Measurements from ENCODE around the gene BCL2L13.

The BCL2L13 gene

GRCh38 chr22:17601031-17601430 lies 37.5 kb upstream of the BCL2L13 start:
- DNase-seq: no peak
- Histone ChIP-seq H3K9ac (ENCODE audit: low read length) (peak overlapping the region; percentile 38), H2AK5ac (ENCODE audit: low read length, severe bottlenecking) (no peak overlapping the region), H3K9me3 (ENCODE audit: control insufficient read depth, low read length) (no peaks in the 10 kb centered on the region), H2AFZ (ENCODE audit: low read depth, low read length) (no peak overlapping the region), H2BK15ac (ENCODE audit: low read depth, poor library complexity, severe bottlenecking) (no peak overlapping the region), H2BK12ac (ENCODE audit: low read length in 2 of 2) (no peak overlapping the region), H3K4me2 (ENCODE audit: low read length, poor library complexity, severe bottlenecking) (no peak overlapping the region), H3K14ac (ENCODE audit: low read length in 2 of 2) (no peak overlapping the region), H3K27me3 (ENCODE audit: control insufficient read depth in 1 of 2, insufficient read depth in 1 of 2, low read length in 2 of 2) (no peaks in the 10 kb centered on the region), H2BK120ac (ENCODE audit: low read depth, low read length) (no peak overlapping the region), H4K91ac (ENCODE audit: low read length) (no peak overlapping the region), H3K4me1 (ENCODE audit: control insufficient read depth, insufficient read depth, low read depth, low read length) (no peaks in the 10 kb centered on the region), H3K79me1 (replicated peaks; ENCODE audit: low read length, poor library complexity, severe bottlenecking) (peaks cover 35% of the 10 kb centered on the region), H3K27ac (ENCODE audit: low read length, poor library complexity, severe bottlenecking) (no peak overlapping the region), H3K4ac (ENCODE audit: low read depth in 1 of 2, low read length in 2 of 2) (no peak overlapping the region), H3K23ac (ENCODE audit: low read length in 2 of 2) (no peak overlapping the region), H2BK5ac (ENCODE audit: low read depth, low read length, poor library complexity, severe bottlenecking) (no peak overlapping the region), H3K4me3 (ENCODE audit: insufficient read depth in 1 of 2, low read depth in 1 of 2, low read length in 2 of 2) (no peak overlapping the region), H3K36me3 (ENCODE audit: control insufficient read depth in 1 of 2, insufficient read depth in 2 of 2, low read depth in 1 of 2, low read length in 2 of 2) (peaks cover 39 to 68% of the 10 kb centered on the region in 2 experiments), H4K8ac (ENCODE audit: low read length) (no peak overlapping the region), H3K18ac (ENCODE audit: low read depth in 1 of 2, low read length in 2 of 2) (no peak overlapping the region)
- 92% methylated on average over 3 of the region's 3 CpGs for WGBS

- Histone ChIP-seq H3K4me2 (ENCODE audit: low read length, poor library complexity, severe bottlenecking) (no peak overlapping the region), H4K91ac (ENCODE audit: low read length) (no peak overlapping the region), H3K27me3 (ENCODE audit: control insufficient read depth in 1 of 2, insufficient read depth in 1 of 2, low read length in 2 of 2) (no peaks in the 10 kb centered on the region), H3K14ac (ENCODE audit: low read length in 2 of 2) (no peak overlapping the region), H3K18ac (ENCODE audit: low read depth in 1 of 2, low read length in 2 of 2) (no peak overlapping the region), H2AK5ac (ENCODE audit: low read length, severe bottlenecking) (no peak overlapping the region), H2BK5ac (ENCODE audit: low read depth, low read length, poor library complexity, severe bottlenecking) (no peak overlapping the region), H3K9me3 (ENCODE audit: control insufficient read depth, low read length) (no peaks in the 10 kb centered on the region), H3K4me1 (ENCODE audit: control insufficient read depth, insufficient read depth, low read depth, low read length) (no peaks in the 10 kb centered on the region), H3K36me3 (ENCODE audit: control insufficient read depth in 1 of 2, insufficient read depth in 2 of 2, low read depth in 1 of 2, low read length in 2 of 2) (peaks cover 20 to 69% of the 10 kb centered on the region in 2 experiments), H2AFZ (ENCODE audit: low read depth, low read length) (no peak overlapping the region), H4K8ac (ENCODE audit: low read length) (no peak overlapping the region), H3K4ac (ENCODE audit: low read depth in 1 of 2, low read length in 2 of 2) (no peak overlapping the region), H3K27ac (ENCODE audit: low read length, poor library complexity, severe bottlenecking) (no peak overlapping the region), H2BK15ac (ENCODE audit: low read depth, poor library complexity, severe bottlenecking) (no peak overlapping the region), H2BK120ac (ENCODE audit: low read depth, low read length) (no peak overlapping the region), H3K79me1 (replicated peaks; ENCODE audit: low read length, poor library complexity, severe bottlenecking) (peaks cover 37% of the 10 kb centered on the region), H2BK12ac (ENCODE audit: low read length in 2 of 2) (no peak overlapping the region), H3K9ac (ENCODE audit: low read length) (no peak overlapping the region), H3K4me3 (ENCODE audit: insufficient read depth in 1 of 2, low read depth in 1 of 2, low read length in 2 of 2) (no peak overlapping the region), H3K23ac (ENCODE audit: low read length in 2 of 2) (no peak overlapping the region)
- WGBS: 96% methylated on average over 4 of the region's 4 CpGs
- DNase-seq: no peak
These were observed 34.9 kb upstream of the BCL2L13 start for GRCh38 chr22:17603668-17604067.

DNA sequence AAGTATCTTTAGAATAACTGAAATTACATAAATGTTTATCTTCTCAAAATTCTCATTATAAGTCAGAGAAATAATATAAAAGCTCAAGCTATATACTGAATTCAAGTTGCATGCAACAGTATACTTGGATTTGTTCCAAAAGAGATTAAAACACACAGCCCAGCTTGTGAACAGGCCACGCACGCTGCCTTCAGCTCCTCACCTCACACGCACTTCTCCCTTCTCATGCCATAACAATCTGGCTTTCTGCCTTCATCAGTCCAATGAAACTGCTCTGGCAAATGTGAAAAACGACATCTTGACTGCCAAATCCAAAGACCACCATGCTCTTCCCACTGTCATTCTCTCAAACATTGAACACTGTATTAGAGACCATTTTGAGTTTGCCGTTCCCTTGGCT lies 32.1 kb upstream of the BCL2L13 start:
- no peak overlapping the region for H3K4me2 ChIP-seq (ENCODE audit: low read length, poor library complexity, severe bottlenecking)
- H3K23ac ChIP-seq (ENCODE audit: low read length in 2 of 2): no peak overlapping the region
- no peak overlapping the region for H2AK5ac ChIP-seq (ENCODE audit: low read length, severe bottlenecking)
- 95% methylated on average over 5 of the region's 5 CpGs for WGBS
- H2AFZ ChIP-seq (ENCODE audit: low read depth, low read length): no peak overlapping the region
- no peaks in the 10 kb centered on the region for H3K9me3 ChIP-seq (ENCODE audit: control insufficient read depth, low read length)
- H3K36me3 ChIP-seq (ENCODE audit: control insufficient read depth in 1 of 2, insufficient read depth in 2 of 2, low read depth in 1 of 2, low read length in 2 of 2): peaks cover 20 to 66% of the 10 kb centered on the region in 2 experiments
- H3K9ac ChIP-seq (ENCODE audit: low read length): no peak overlapping the region
- H3K79me1 ChIP-seq (replicated peaks; ENCODE audit: low read length, poor library complexity, severe bottlenecking): peaks cover 26% of the 10 kb centered on the region
- H2BK120ac ChIP-seq (ENCODE audit: low read depth, low read length): no peak overlapping the region
- no peak overlapping the region for H3K4me3 ChIP-seq (ENCODE audit: insufficient read depth in 1 of 2, low read depth in 1 of 2, low read length in 2 of 2)
- no peak overlapping the region for H2BK5ac ChIP-seq (ENCODE audit: low read depth, low read length, poor library complexity, severe bottlenecking)
- H3K27ac ChIP-seq (ENCODE audit: low read length, poor library complexity, severe bottlenecking): no peak overlapping the region
- H4K91ac ChIP-seq (ENCODE audit: low read length): no peak overlapping the region
- no peak overlapping the region for H3K4ac ChIP-seq (ENCODE audit: low read depth in 1 of 2, low read length in 2 of 2)
- no peaks in the 10 kb centered on the region for H3K4me1 ChIP-seq (ENCODE audit: control insufficient read depth, insufficient read depth, low read depth, low read length)
- H3K14ac ChIP-seq (ENCODE audit: low read length in 2 of 2): no peak overlapping the region
- H3K27me3 ChIP-seq (ENCODE audit: control insufficient read depth in 1 of 2, insufficient read depth in 1 of 2, low read length in 2 of 2): no peaks in the 10 kb centered on the region
- no peak overlapping the region for H4K8ac ChIP-seq (ENCODE audit: low read length)
- no peak overlapping the region for H2BK12ac ChIP-seq (ENCODE audit: low read length in 2 of 2)
- DNase-seq: no peak
- H3K18ac ChIP-seq (ENCODE audit: low read depth in 1 of 2, low read length in 2 of 2): no peak overlapping the region
- no peak overlapping the region for H2BK15ac ChIP-seq (ENCODE audit: low read depth, poor library complexity, severe bottlenecking)

DNA sequence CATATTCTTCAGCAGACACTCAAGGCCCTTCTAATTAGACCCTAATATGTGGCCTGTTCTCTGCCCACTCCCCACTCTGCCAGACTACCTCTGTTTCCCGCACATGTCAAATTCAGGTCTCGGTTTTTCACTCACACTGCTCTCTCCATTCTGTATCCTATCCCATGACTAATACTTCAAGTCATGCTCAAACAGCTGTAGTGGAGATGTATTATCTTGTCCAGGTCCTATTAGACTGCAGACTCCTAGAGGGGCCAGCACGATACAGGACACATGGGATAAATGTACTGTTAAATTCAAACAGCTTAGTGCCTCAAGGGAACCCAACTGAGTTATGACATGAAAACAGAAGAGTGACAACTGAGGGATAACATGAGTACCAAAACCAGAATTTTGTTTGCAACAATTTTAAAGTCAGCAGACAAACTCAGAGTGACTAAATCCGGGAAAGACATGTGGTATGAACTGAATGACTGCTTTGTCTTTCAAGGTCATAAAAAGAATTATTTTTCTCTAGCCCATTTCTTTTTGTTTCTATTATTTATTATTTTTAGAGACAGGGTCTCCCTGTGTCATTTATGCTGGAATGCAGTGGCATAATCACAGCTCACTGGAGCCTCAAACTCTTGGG lies 30.6 kb upstream of the BCL2L13 start:
- Histone ChIP-seq H4K8ac (ENCODE audit: low read length) (no peak overlapping the region), H4K91ac (ENCODE audit: low read length) (no peak overlapping the region), H3K9ac (ENCODE audit: low read length) (no peak overlapping the region), H3K4ac (ENCODE audit: low read depth in 1 of 2, low read length in 2 of 2) (no peak overlapping the region), H3K4me2 (ENCODE audit: low read length, poor library complexity, severe bottlenecking) (no peak overlapping the region), H2BK120ac (ENCODE audit: low read depth, low read length) (no peak overlapping the region), H3K27ac (ENCODE audit: low read length, poor library complexity, severe bottlenecking) (no peak overlapping the region), H3K4me3 (ENCODE audit: insufficient read depth in 1 of 2, low read depth in 1 of 2, low read length in 2 of 2) (no peak overlapping the region), H2BK12ac (ENCODE audit: low read length in 2 of 2) (no peak overlapping the region), H3K23ac (ENCODE audit: low read length in 2 of 2) (no peak overlapping the region), H2BK5ac (ENCODE audit: low read depth, low read length, poor library complexity, severe bottlenecking) (no peak overlapping the region), H2AFZ (ENCODE audit: low read depth, low read length) (no peak overlapping the region), H2AK5ac (ENCODE audit: low read length, severe bottlenecking) (no peak overlapping the region), H3K14ac (ENCODE audit: low read length in 2 of 2) (no peak overlapping the region), H3K4me1 (ENCODE audit: control insufficient read depth, insufficient read depth, low read depth, low read length) (no peaks in the 10 kb centered on the region), H3K36me3 (ENCODE audit: control insufficient read depth in 1 of 2, insufficient read depth in 2 of 2, low read depth in 1 of 2, low read length in 2 of 2) (peaks cover 20 to 80% of the 10 kb centered on the region in 2 experiments), H3K27me3 (ENCODE audit: control insufficient read depth in 1 of 2, insufficient read depth in 1 of 2, low read length in 2 of 2) (no peaks in the 10 kb centered on the region), H3K18ac (ENCODE audit: low read depth in 1 of 2, low read length in 2 of 2) (no peak overlapping the region), H2BK15ac (ENCODE audit: low read depth, poor library complexity, severe bottlenecking) (no peak overlapping the region), H3K79me1 (replicated peaks; ENCODE audit: low read length, poor library complexity, severe bottlenecking) (peaks cover 25% of the 10 kb centered on the region), H3K9me3 (ENCODE audit: control insufficient read depth, low read length) (no peaks in the 10 kb centered on the region)
- no peak for DNase-seq
- 91% methylated on average over 3 of the region's 4 CpGs for WGBS
